GM23338 (cell line): ENCODE results near the gene MRPL18. TPM values are rescaled to one million over a fixed set of nuclear protein-coding genes. Genes with fewer than 3 reads are reported as not detected.
A peak's percentile ranks its signal among the peaks of the same experiment; 100 is the strongest.

ENCODE experiments used
- ATAC-seq: fragments of 200-7000 bp; cut with Tn5 transposase; 3 replicates; pipeline ENCODE4 v1.9.1; 2020
- DNase-seq: peaks from one replicate; pipeline ENCODE4 v3.0.0-alpha.2; 2015; ENCODE audit warnings: low spot score
- H2AFZ ChIP-seq: fragments of 200-600 bp; sonication (generic); 2 replicates; pipeline ENCODE4 v1.8.0; 2016; ENCODE audit warnings: antibody characterized with exemption, mild to moderate bottlenecking, moderate library complexity
- H3F3A ChIP-seq: fragments of 200-600 bp; sonication (generic); replicated peaks from 2 replicates; pipeline ENCODE4 v1.8.0; 2017; ENCODE audit warnings: antibody characterized with exemption, mixed run types, low read depth
- H3K27ac ChIP-seq: fragments of 200-600 bp; sonication (generic); 2 replicates; pipeline ENCODE4 v1.6.1; 2016; ENCODE audit warnings: low read depth
- H3K27me3 ChIP-seq: fragments of 200-600 bp; sonication (generic); 2 replicates; pipeline ENCODE4 v1.8.0; 2016; ENCODE audit warnings: mild to moderate bottlenecking, mixed run types, moderate library complexity; ENCODE audit not compliant: insufficient read depth
- H3K36me3 ChIP-seq: fragments of 200-600 bp; sonication (generic); 2 replicates; pipeline ENCODE4 v1.8.0; 2016; ENCODE audit warnings: mild to moderate bottlenecking; ENCODE audit not compliant: insufficient read depth
- H3K4me1 ChIP-seq: fragments of 200-600 bp; sonication (generic); 2 replicates; pipeline ENCODE4 v1.8.0; 2016; ENCODE audit warnings: mild to moderate bottlenecking, moderate library complexity; ENCODE audit not compliant: insufficient read depth
- H3K4me2 ChIP-seq: fragments of 200-600 bp; sonication (generic); 2 replicates; pipeline ENCODE4 v1.7.1; 2017; ENCODE audit warnings: mixed run types
- H3K4me3 ChIP-seq: fragments of 200-600 bp; sonication (generic); 2 replicates; pipeline ENCODE4 v1.6.1; 2016; ENCODE audit warnings: mixed run types
- H3K79me2 ChIP-seq: fragments of 200-600 bp; sonication (generic); replicated peaks from 2 replicates; pipeline ENCODE4 v1.8.0; 2017; ENCODE audit warnings: mild to moderate bottlenecking; ENCODE audit not compliant: insufficient read depth
- H3K9me2 ChIP-seq: fragments of 200-600 bp; sonication (generic); 2 replicates; pipeline ENCODE4 v1.8.0; 2017; ENCODE audit not compliant: insufficient read depth
- H4K20me1 ChIP-seq: fragments of 200-600 bp; sonication (generic); replicated peaks from 2 replicates; pipeline ENCODE4 v1.8.0; 2017; ENCODE audit warnings: mild to moderate bottlenecking; ENCODE audit not compliant: insufficient read depth
- H3K27ac Mint-ChIP-seq: 2 replicates; pipeline ENCODE4 v1.8.0; 2020; ENCODE audit warnings: inconsistent platforms, mild to moderate bottlenecking, moderate library complexity, mixed read lengths
- H3K27me3 Mint-ChIP-seq: 3 replicates; pipeline ENCODE4 v1.8.0; 2022; ENCODE audit warnings: low read depth, mild to moderate bottlenecking, moderate library complexity, mixed read lengths, inconsistent platforms; ENCODE audit not compliant: insufficient read depth, poor library complexity
- H3K36me3 Mint-ChIP-seq: 3 replicates; pipeline ENCODE4 v1.8.0; 2021; ENCODE audit warnings: low read depth, mild to moderate bottlenecking, inconsistent platforms, moderate library complexity, mixed read lengths
- H3K4me1 Mint-ChIP-seq: 3 replicates; pipeline ENCODE4 v1.8.0; 2020; ENCODE audit warnings: mild to moderate bottlenecking, inconsistent platforms, mixed read lengths
- H3K4me3 Mint-ChIP-seq: 3 replicates; pipeline ENCODE4 v1.8.0; 2021; ENCODE audit warnings: moderate library complexity, mild to moderate bottlenecking, inconsistent platforms, mixed read lengths
- H3K9me3 Mint-ChIP-seq: 3 replicates; pipeline ENCODE4 v1.8.0; 2020; ENCODE audit warnings: moderate library complexity, mild to moderate bottlenecking, inconsistent platforms, mixed read lengths
- EZH2phosphoT487 ChIP-seq: fragments of 200-600 bp; sonication (generic); IDR thresholded peaks from one replicate; pipeline ENCODE4 v1.8.1; 2018; ENCODE audit warnings: antibody characterized with exemption; ENCODE audit not compliant: unreplicated experiment
- NANOG ChIP-seq: IDR thresholded peaks from 2 replicates; pipeline ENCODE4 v1.6.1; 2016; ENCODE audit warnings: antibody characterized with exemption, borderline replicate concordance
- POLR2AphosphoS5 ChIP-seq: IDR thresholded peaks from 2 replicates; pipeline ENCODE4 v1.6.1; 2016; ENCODE audit warnings: antibody characterized with exemption, low read depth
- REST ChIP-seq: IDR thresholded peaks from one replicate; pipeline ENCODE4 v1.6.1; 2018; ENCODE audit warnings: antibody characterized with exemption; ENCODE audit not compliant: unreplicated experiment
- ZNF114 ChIP-seq: fragments of 250-450 bp; sonication (Bioruptor Pico); IDR thresholded peaks from 2 replicates; pipeline ENCODE4 v1.5.0; 2020; ENCODE audit warnings: mild to moderate bottlenecking, moderate library complexity
- polyA plus RNA-seq: library from polyadenylated mRNA; unstranded; fragments of >200 nt; fragmentation: Nextera tagmentation; extraction: Ambion mirVana; gene quantifications from 2 replicates; pipeline ENCODE4 v1.2.1, GENCODE V29; 2016
- total RNA-seq: library from RNA; depleted of rRNA; stranded (reverse); fragments of >200 nt; shearing (Covaris generic); gene quantifications from 2 replicates; pipeline ENCODE4 v1.2.3, GENCODE V29; 2014
- TF ChIP-seq, protein P1 (sequence below), 2 experiments: fragments of 200-600 bp in 1 of 2; sonication (generic) in 1 of 2; conservative IDR thresholded peaks; 2 replicates each; pipeline versions ENCODE4 v1.5.1 to v1.6.1; 2016 to 2017; ENCODE audit warnings: antibody characterized with exemption in 2 of 2, low read depth in 2 of 2, mild to moderate bottlenecking in 2 of 2, moderate library complexity in 1 of 2
- TF ChIP-seq, protein P2 (sequence below): IDR thresholded peaks from 2 replicates; pipeline ENCODE4 v1.6.1; 2016; ENCODE audit warnings: antibody characterized with exemption

The MRPL18 gene
- total and polyA plus RNA-seq, 2 experiments from 2014 or later = 91.4 to 228 TPM

DNA sequence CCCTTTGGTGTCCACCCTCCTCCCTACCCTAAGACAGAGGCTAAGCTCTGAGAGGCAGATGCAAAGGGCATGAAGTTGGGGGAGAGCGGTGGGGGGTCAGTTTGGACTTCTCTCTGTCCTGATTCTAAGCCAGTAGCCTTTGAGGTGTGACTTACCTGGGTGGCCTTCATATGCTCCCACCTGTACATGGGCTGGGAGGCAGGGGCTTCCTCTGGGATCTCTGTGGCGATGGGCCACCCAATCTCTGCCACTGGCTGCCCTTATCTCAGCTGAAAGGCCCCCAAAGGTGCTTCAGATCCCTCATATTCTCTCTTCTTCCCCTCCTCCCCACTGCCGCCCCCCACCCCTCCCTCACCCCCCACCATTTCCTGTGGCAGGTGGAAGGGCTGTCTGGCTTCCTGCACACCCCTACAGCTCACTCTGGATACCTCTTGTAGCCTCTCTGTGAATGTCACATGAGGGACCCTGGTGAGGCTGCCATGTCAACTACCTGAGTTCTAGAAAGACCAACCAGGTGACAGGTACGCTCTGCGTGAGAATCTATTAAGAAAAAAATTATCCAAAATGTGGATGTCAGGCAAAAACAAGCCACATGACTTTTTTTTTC lies 43.8 kb downstream of the MRPL18 start:
- Histone ChIP-seq H3K9me2 (no peaks in the 10 kb centered on the region), H3F3A (no peaks in the 10 kb centered on the region), H3K27me3 (no peaks in the 10 kb centered on the region), H3K79me2 (no peaks in the 10 kb centered on the region), H3K4me1 (peaks cover 44% of the 10 kb centered on the region), H3K4me2 (no peak overlapping the region), H3K4me3 (no peak overlapping the region), H3K27ac (no peak overlapping the region), H4K20me1 (no peaks in the 10 kb centered on the region), H3K36me3 (no peaks in the 10 kb centered on the region), H2AFZ (peak overlapping the region; percentile 56; the same call in 1 of the 2 replicates)
- peaks cover 68% of the 10 kb centered on the region for H3K4me1 Mint-ChIP-seq
- no peak overlapping the region for H3K4me3 Mint-ChIP-seq
- peaks cover 8% of the 10 kb centered on the region; the same call in 1 of the 3 replicates for H3K9me3 Mint-ChIP-seq
- H3K36me3 Mint-ChIP-seq = peaks cover 8% of the 10 kb centered on the region; the same call in 2 of the 3 replicates
- no peak overlapping the region for H3K27ac Mint-ChIP-seq
- no peak for ATAC-seq
- TF ChIP-seq, protein P1, sequence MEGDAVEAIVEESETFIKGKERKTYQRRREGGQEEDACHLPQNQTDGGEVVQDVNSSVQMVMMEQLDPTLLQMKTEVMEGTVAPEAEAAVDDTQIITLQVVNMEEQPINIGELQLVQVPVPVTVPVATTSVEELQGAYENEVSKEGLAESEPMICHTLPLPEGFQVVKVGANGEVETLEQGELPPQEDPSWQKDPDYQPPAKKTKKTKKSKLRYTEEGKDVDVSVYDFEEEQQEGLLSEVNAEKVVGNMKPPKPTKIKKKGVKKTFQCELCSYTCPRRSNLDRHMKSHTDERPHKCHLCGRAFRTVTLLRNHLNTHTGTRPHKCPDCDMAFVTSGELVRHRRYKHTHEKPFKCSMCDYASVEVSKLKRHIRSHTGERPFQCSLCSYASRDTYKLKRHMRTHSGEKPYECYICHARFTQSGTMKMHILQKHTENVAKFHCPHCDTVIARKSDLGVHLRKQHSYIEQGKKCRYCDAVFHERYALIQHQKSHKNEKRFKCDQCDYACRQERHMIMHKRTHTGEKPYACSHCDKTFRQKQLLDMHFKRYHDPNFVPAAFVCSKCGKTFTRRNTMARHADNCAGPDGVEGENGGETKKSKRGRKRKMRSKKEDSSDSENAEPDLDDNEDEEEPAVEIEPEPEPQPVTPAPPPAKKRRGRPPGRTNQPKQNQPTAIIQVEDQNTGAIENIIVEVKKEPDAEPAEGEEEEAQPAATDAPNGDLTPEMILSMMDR (conservative IDR thresholded peaks at IDR 0.05; ENCODE audit: low read depth in 2 of 2) = no peak
- TF ChIP-seq NANOG = no peak
- TF ChIP-seq, protein P2, sequence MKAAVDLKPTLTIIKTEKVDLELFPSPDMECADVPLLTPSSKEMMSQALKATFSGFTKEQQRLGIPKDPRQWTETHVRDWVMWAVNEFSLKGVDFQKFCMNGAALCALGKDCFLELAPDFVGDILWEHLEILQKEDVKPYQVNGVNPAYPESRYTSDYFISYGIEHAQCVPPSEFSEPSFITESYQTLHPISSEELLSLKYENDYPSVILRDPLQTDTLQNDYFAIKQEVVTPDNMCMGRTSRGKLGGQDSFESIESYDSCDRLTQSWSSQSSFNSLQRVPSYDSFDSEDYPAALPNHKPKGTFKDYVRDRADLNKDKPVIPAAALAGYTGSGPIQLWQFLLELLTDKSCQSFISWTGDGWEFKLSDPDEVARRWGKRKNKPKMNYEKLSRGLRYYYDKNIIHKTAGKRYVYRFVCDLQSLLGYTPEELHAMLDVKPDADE = no peak
- peaks cover 13% of the 10 kb centered on the region for H3K27me3 Mint-ChIP-seq
- DNase-seq = no peak

- Mint-ChIP-seq H3K4me3 (no peak overlapping the region), H3K27ac (peak overlapping the region; percentile 18; the same call in 1 of the 2 replicates), H3K4me1 (peaks cover 48% of the 10 kb centered on the region), H3K36me3 (no peaks in the 10 kb centered on the region), H3K9me3 (no peaks in the 10 kb centered on the region), H3K27me3 (peaks cover 8% of the 10 kb centered on the region)
- no peak overlapping the region for H3K4me2 ChIP-seq
- H3K4me1 ChIP-seq = peaks cover 26% of the 10 kb centered on the region
- H3K79me2 ChIP-seq = no peaks in the 10 kb centered on the region
- no peak for DNase-seq
- H3K9me2 ChIP-seq = no peaks in the 10 kb centered on the region
- H3K27me3 ChIP-seq = no peaks in the 10 kb centered on the region
- ATAC-seq = peak; percentile 18; the same call in 1 of the 3 replicates
- no peaks in the 10 kb centered on the region for H4K20me1 ChIP-seq
- H2AFZ ChIP-seq = no peak overlapping the region; the same call in 1 of the 2 replicates
- no peak overlapping the region for H3K4me3 ChIP-seq
- no peaks in the 10 kb centered on the region for H3K36me3 ChIP-seq
- no peaks in the 10 kb centered on the region for H3F3A ChIP-seq
- H3K27ac ChIP-seq = no peak overlapping the region
- TF ChIP-seq, protein P2 = no peak
- no peak for TF ChIP-seq NANOG
- TF ChIP-seq REST = no peak
- no peak for TF ChIP-seq EZH2phosphoT487
- no peak for TF ChIP-seq POLR2AphosphoS5
- no peak for TF ChIP-seq ZNF114 (CRISPR knock-in tag)
Observed at GRCh38 chr6:159836718-159837490, 46.6 kb downstream of the MRPL18 start.
